Activated CD4-positive, alpha-beta T cell treated with anti-CD3 and anti-CD28 coated beads for 1 hour (primary cell): ENCODE data around the gene ADA.
"Not testable (repeated sequence)": the region's sequence is repeated elsewhere in the genome, so short reads cannot be mapped to it uniquely, and the experiment has no call there.

Source experiments
- DNase-seq: peaks from one replicate; pipeline ENCODE4 v3.0.0-alpha.2; 2020

The ADA gene

GRCh38 chr20:44678242-44678641 is 26.7 kb upstream of the ADA start:
- no peak for DNase-seq

GRCh38 chr20:44672318-44672902 is 20.9 kb upstream of the ADA start:
- not testable (repeated sequence) for DNase-seq

GRCh38 chr20:44671541-44671940 is 20.0 kb upstream of the ADA start:
- DNase-seq, result peak; percentile 58

- DNase-seq, result not testable (repeated sequence)
These were observed 19.4 kb upstream of the ADA start for GRCh38 chr20:44670851-44671250.

GRCh38 chr20:44666066-44666465 is 14.6 kb upstream of the ADA start:
- no peak for DNase-seq

- DNase-seq, result no peak
These were observed 12.6 kb upstream of the ADA start for GRCh38 chr20:44664131-44664530.

GRCh38 chr20:44662261-44662660 is 10.8 kb upstream of the ADA start:
- no peak for DNase-seq

GRCh38 chr20:44660581-44660980 is 9.1 kb upstream of the ADA start:
- no peak for DNase-seq

- DNase-seq, result no peak
These were observed 8.4 kb upstream of the ADA start for GRCh38 chr20:44659931-44660330.

- no peak for DNase-seq
These were observed 7.3 kb upstream of the ADA start for GRCh38 chr20:44658810-44659209.

GRCh38 chr20:44657875-44658274 is 6.4 kb upstream of the ADA start:
- DNase-seq, result no peak

GRCh38 chr20:44656448-44656847 is 4.9 kb upstream of the ADA start:
- no peak for DNase-seq

GRCh38 chr20:44654210-44654609 is 2.7 kb upstream of the ADA start:
- DNase-seq, result not testable (repeated sequence)

- no peak for DNase-seq
These were observed 2.0 kb upstream of the ADA start for GRCh38 chr20:44653546-44653945.

- no peak for DNase-seq
These were observed 140 bp downstream of the ADA start for GRCh38 chr20:44651434-44651683.

- DNase-seq, result peak; percentile 32
These were observed 597 bp downstream of the ADA start for GRCh38 chr20:44650771-44651433.

- no peak for DNase-seq
These were observed 1.5 kb downstream of the ADA start for GRCh38 chr20:44649976-44650375.

- DNase-seq, result no peak
These were observed 2.4 kb downstream of the ADA start for GRCh38 chr20:44649126-44649525.

- no peak for DNase-seq
These were observed 2.9 kb downstream of the ADA start for GRCh38 chr20:44648579-44648978.

- DNase-seq, result no peak
These were observed 3.4 kb downstream of the ADA start for GRCh38 chr20:44648068-44648467.

- no peak for DNase-seq
These were observed 4.7 kb downstream of the ADA start for GRCh38 chr20:44646641-44647274.

GRCh38 chr20:44646023-44646640 is 5.4 kb downstream of the ADA start:
- DNase-seq, result no peak

- DNase-seq, result no peak
These were observed 6.8 kb downstream of the ADA start for GRCh38 chr20:44644667-44645131.

GRCh38 chr20:44644230-44644617 is 7.3 kb downstream of the ADA start:
- no peak for DNase-seq
